Testis (tissue), 3 donors: ENCODE data around the gene ZNF48. TPM values are rescaled to one million over a fixed set of nuclear protein-coding genes. Genes with fewer than 3 reads are reported as not detected.

Source experiments
- DNase-seq: peaks from one replicate; pipeline ENCODE4 v3.0.0-alpha.2; 2019
- H3K27ac ChIP-seq, 2 donors: fragments of 200-600 bp; sonication (generic); one replicate each; pipeline ENCODE4 v1.5.1; 2019
- H3K27me3 ChIP-seq: fragments of 200-600 bp; sonication (generic); one replicate; pipeline ENCODE4 v1.5.1; 2019
- H3K36me3 ChIP-seq: fragments of 200-600 bp; sonication (generic); one replicate; pipeline ENCODE4 v1.5.1; 2017; ENCODE audit warnings: low read depth; ENCODE audit errors: missing control alignments
- H3K4me1 ChIP-seq: fragments of 200-600 bp; sonication (generic); one replicate; pipeline ENCODE4 v1.5.1; 2019
- H3K4me3 ChIP-seq, 2 donors: fragments of 200-600 bp; sonication (generic); one replicate each; pipeline ENCODE4 v1.5.1; 2017 to 2019
- H3K9me3 ChIP-seq: fragments of 200-600 bp; sonication (generic); one replicate; pipeline ENCODE4 v1.5.1; 2017
- CTCF ChIP-seq, 3 experiments: fragments of 450-650 bp in 2 of 3; fragments of 200-600 bp in 1 of 3; sonication (generic) in 1 of 3; IDR thresholded peaks; one replicate each; pipeline ENCODE4 v1.5.1; 2016 to 2019; ENCODE audit warnings: antibody characterized with exemption in 3 of 3, mild to moderate bottlenecking in 2 of 3, moderate library complexity in 1 of 3
- POLR2A ChIP-seq: fragments of 450-650 bp; IDR thresholded peaks from one replicate; pipeline ENCODE4 v1.6.1; 2017; ENCODE audit warnings: antibody characterized with exemption, mild to moderate bottlenecking, moderate library complexity
- WGBS, 2 donors: methylation state at CpG; one replicate each; pipeline ENCODE4 v1.1.5; 2018; 5-methylcytosine and 5-hydroxymethylcytosine counted together
- intact Hi-C: fragments of 100-400 bp; cut with DNase I; formaldehyde crosslinking; loops from one replicate; pipeline ENCODE4 v1.15.1; 2023; ENCODE audit warnings: low total_unique reads
- polyA plus RNA-seq: library from polyadenylated mRNA; stranded (reverse); fragments of 350-450 nt; fragmentation: Illumina TruSeq; extraction: RNeasy Lipid Tissue Mini Kit (QIAGEN cat#74804); gene quantifications from one replicate; pipeline ENCODE4 v1.2.3, GENCODE V29; 2014; ENCODE audit warnings: low read depth, low replicate concordance; ENCODE audit not compliant: insufficient read depth
- total RNA-seq, 2 donors: library from RNA; depleted of rRNA; stranded (reverse); fragments of >200 nt; gene quantifications; one replicate each; pipeline ENCODE4 v1.2.3, GENCODE V29; 2016

Gene ZNF48
- total and polyA plus RNA-seq, 3 donors from 2014 or later, result 6.3 to 9.0 (median 6.5) TPM

- intact Hi-C loops, result no loop called here
- no peak for DNase-seq
- peaks cover 21% of the 10 kb centered on the region for H3K4me1 ChIP-seq
- no peaks in the 10 kb centered on the region for H3K27me3 ChIP-seq
- H3K4me3 ChIP-seq, result no peak overlapping the region
- no peaks in the 10 kb centered on the region for H3K9me3 ChIP-seq
- 92 to 96% methylated on average over 7 to 9 of the region's 9 CpGs for WGBS, 2 donors
- no peak for TF ChIP-seq CTCF (IDR thresholded peaks at IDR 0.05)
- TF ChIP-seq POLR2A, result no peak
- H3K36me3 ChIP-seq, result no peaks in the 10 kb centered on the region
- no peak overlapping the region for H3K27ac ChIP-seq
Observed at GRCh38 chr16:30358577-30358936, 36.7 kb upstream of the ZNF48 start.

- H3K36me3 ChIP-seq, result no peaks in the 10 kb centered on the region
- no peaks in the 10 kb centered on the region for H3K27me3 ChIP-seq
- 90% methylated on average over 20 to 28 of the region's 28 CpGs for WGBS, 2 donors
- H3K4me3 ChIP-seq, result no peak overlapping the region
- intact Hi-C loops, result no loop called here
- no peaks in the 10 kb centered on the region for H3K9me3 ChIP-seq
- TF ChIP-seq CTCF (IDR thresholded peaks at IDR 0.05) (no peak), POLR2A (no peak)
- DNase-seq, result no peak
- peaks cover 17% of the 10 kb centered on the region for H3K4me1 ChIP-seq
- H3K27ac ChIP-seq, result no peak overlapping the region
Observed at GRCh38 chr16:30358990-30359870, 36.0 kb upstream of the ZNF48 start.

GRCh38 chr16:30359871-30360170 is 35.4 kb upstream of the ZNF48 start:
- 69 to 73% methylated on average over 6 of the region's 6 CpGs for WGBS, 2 donors
- H3K27ac ChIP-seq, result no peak overlapping the region

GRCh38 chr16:30361180-30361579 is 34.0 kb upstream of the ZNF48 start:
- WGBS, 2 donors, result 91 to 93% methylated on average over 7 of the region's 7 CpGs
- TF ChIP-seq CTCF (IDR thresholded peaks at IDR 0.05) (no peak), POLR2A (no peak)
- no peaks in the 10 kb centered on the region for H3K9me3 ChIP-seq
- no peaks in the 10 kb centered on the region for H3K27me3 ChIP-seq
- H3K27ac ChIP-seq, result no peak overlapping the region
- no peak for DNase-seq
- intact Hi-C loops, result no loop called here
- no peak overlapping the region for H3K4me3 ChIP-seq
- no peaks in the 10 kb centered on the region for H3K36me3 ChIP-seq
- H3K4me1 ChIP-seq, result peaks cover 6% of the 10 kb centered on the region

More at GRCh38 chr16:30359871-30360170, 35.4 kb upstream of the ZNF48 start:
- TF ChIP-seq CTCF (IDR thresholded peaks at IDR 0.05), result no peak
- no peak for TF ChIP-seq POLR2A
- Histone ChIP-seq H3K27me3 (no peaks in the 10 kb centered on the region), H3K9me3 (no peaks in the 10 kb centered on the region), H3K4me3 (no peak overlapping the region), H3K36me3 (no peaks in the 10 kb centered on the region), H3K4me1 (peaks cover 14% of the 10 kb centered on the region)
- DNase-seq, result no peak
- intact Hi-C loops, result no loop called here

GRCh38 chr16:30365200-30365599 is 30.0 kb upstream of the ZNF48 start:
- WGBS, 2 donors, result 78 to 81% methylated on average over 10 of the region's 10 CpGs
- DNase-seq, result no peak
- no peak overlapping the region for H3K27ac ChIP-seq
- H3K36me3 ChIP-seq, result no peaks in the 10 kb centered on the region
- intact Hi-C loops, result no loop called here
- no peaks in the 10 kb centered on the region for H3K27me3 ChIP-seq
- H3K4me1 ChIP-seq, result peaks cover 21% of the 10 kb centered on the region
- H3K4me3 ChIP-seq, result no peak overlapping the region
- H3K9me3 ChIP-seq, result no peaks in the 10 kb centered on the region
- no peak for TF ChIP-seq POLR2A
- no peak for TF ChIP-seq CTCF (IDR thresholded peaks at IDR 0.05)
